ENCODE data around the gene SLC1A4. TPM values are rescaled to one million over a fixed set of nuclear protein-coding genes. Genes with fewer than 3 reads are reported as not detected.
"Not testable (repeated sequence)": the region's sequence is repeated elsewhere in the genome, so short reads cannot be mapped to it uniquely, and the experiment has no call there.

SLC1A4 gene
- total RNA-seq, 1 experiment from 2014 or later, result 35.0 TPM

DNA sequence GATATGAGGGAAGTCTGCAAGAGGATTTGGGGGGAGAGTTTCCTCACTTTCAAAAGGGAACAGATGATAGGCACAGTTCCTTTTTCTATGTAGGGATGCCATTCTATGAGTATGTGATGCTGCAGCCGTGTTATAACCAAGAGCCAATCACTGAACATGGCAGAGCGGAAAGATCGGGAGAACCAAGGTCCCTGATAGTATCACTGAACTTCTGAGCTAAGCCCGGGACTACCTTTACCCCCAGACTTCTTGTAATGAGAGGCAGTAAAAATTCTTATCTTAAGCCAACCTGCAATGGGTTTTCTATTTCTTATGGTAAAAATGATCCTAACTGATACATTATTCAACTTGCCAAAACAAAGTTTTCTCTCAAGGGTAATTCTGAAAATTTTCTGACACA, 21.6 kb upstream of the SLC1A4 start:
- Histone ChIP-seq H3K36me3 (ENCODE audit: control insufficient read depth, insufficient read depth, low read length) (no peaks in the 10 kb centered on the region), H3K4me1 (0 out of 2 replicates have a peak, but pooled peaks cover 6% of the 10 kb centered on the region), H3K4me3 (ENCODE audit: low read depth, low read length) (no peak overlapping the region), H3K27me3 (replicated peaks; ENCODE audit: control insufficient read depth, insufficient read depth, low read length) (no peaks in the 10 kb centered on the region), H3K9me3 (no peaks in the 10 kb centered on the region)
- no peaks in the 10 kb centered on the region for H3K9me3 Mint-ChIP-seq (ENCODE audit: unreplicated experiment)
- H3K27ac Mint-ChIP-seq (ENCODE audit: unreplicated experiment), result no peak overlapping the region
- no peaks in the 10 kb centered on the region for H3K36me3 Mint-ChIP-seq (ENCODE audit: insufficient read depth, unreplicated experiment)
- no TSS peak for BruUV-seq (replicated peaks)
- ChIA-PET CTCF (no interaction called here), POLR2A (no interaction called here)
- TF ChIP-seq, protein P1, sequence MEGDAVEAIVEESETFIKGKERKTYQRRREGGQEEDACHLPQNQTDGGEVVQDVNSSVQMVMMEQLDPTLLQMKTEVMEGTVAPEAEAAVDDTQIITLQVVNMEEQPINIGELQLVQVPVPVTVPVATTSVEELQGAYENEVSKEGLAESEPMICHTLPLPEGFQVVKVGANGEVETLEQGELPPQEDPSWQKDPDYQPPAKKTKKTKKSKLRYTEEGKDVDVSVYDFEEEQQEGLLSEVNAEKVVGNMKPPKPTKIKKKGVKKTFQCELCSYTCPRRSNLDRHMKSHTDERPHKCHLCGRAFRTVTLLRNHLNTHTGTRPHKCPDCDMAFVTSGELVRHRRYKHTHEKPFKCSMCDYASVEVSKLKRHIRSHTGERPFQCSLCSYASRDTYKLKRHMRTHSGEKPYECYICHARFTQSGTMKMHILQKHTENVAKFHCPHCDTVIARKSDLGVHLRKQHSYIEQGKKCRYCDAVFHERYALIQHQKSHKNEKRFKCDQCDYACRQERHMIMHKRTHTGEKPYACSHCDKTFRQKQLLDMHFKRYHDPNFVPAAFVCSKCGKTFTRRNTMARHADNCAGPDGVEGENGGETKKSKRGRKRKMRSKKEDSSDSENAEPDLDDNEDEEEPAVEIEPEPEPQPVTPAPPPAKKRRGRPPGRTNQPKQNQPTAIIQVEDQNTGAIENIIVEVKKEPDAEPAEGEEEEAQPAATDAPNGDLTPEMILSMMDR (IDR thresholded peaks at IDR 0.05; ENCODE audit: insufficient read depth in 1 of 2, low read depth in 1 of 2, low read length in 1 of 2, severe bottlenecking in 1 of 2, unreplicated experiment in 1 of 2), result no peak
- no peak for DNase-seq
- peaks cover 7% of the 10 kb centered on the region for H3K4me1 Mint-ChIP-seq (ENCODE audit: low read depth, unreplicated experiment)
- no peak overlapping the region for H3K4me3 Mint-ChIP-seq (ENCODE audit: unreplicated experiment)
- H3K27me3 Mint-ChIP-seq (ENCODE audit: insufficient read depth, unreplicated experiment), result no peaks in the 10 kb centered on the region
- intact Hi-C loops (cut with micrococcal nuclease; ENCODE audit: unreplicated experiment), result no loop called here

DNA sequence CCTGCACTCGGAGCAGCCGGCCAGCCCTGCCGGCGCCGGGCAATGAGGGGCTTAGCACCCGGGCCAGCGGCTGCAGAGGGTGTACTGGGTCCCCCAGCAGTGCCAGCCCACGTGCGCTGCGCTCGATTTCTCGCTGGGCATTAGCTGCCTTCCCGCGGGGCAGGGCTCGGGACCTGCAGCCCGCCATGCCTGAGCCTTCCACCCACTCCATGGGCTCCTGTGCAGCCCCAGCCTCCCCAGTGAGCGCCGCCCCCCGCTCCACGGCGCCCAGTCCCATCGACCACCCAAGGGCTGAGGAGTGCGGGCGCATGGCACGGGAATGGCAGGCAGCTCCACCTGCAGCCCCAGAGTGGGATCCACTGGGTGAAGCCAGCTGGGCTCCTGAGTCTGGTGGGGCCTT, 20.1 kb upstream of the SLC1A4 start:
- H3K27me3 Mint-ChIP-seq (ENCODE audit: insufficient read depth, unreplicated experiment); H3K4me1 ChIP-seq; CTCF ChIA-PET; BruUV-seq (replicated peaks); H3K27ac Mint-ChIP-seq (ENCODE audit: unreplicated experiment); H3K27me3 ChIP-seq (replicated peaks; ENCODE audit: control insufficient read depth, insufficient read depth, low read length); intact Hi-C loops (cut with micrococcal nuclease; ENCODE audit: unreplicated experiment); H3K36me3 ChIP-seq (ENCODE audit: control insufficient read depth, insufficient read depth, low read length); POLR2A ChIA-PET; H3K4me1 Mint-ChIP-seq (ENCODE audit: low read depth, unreplicated experiment); H3K9me3 ChIP-seq; H3K36me3 Mint-ChIP-seq (ENCODE audit: insufficient read depth, unreplicated experiment); H3K9me3 Mint-ChIP-seq (ENCODE audit: unreplicated experiment); H3K4me3 Mint-ChIP-seq (ENCODE audit: unreplicated experiment); DNase-seq; H3K4me3 ChIP-seq (ENCODE audit: low read depth, low read length): not testable (repeated sequence)

DNA sequence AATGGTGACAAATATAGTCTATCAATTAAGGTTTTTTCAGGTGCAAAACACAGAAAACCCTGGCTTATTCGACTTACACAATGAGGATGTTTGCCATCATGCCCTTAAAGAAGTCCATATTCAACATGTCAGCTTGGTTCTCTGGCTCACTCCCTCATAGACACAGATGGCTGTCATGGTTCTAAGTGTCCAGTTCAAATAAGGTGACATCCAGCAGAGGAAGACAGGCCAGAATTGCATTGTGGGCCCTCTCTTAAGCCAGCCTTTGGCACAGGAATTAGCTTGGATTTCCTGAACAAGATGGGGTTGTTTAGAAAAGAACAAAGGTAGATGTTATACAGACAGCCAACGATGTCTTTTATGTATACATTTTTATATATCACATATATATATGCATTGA, 18.7 kb upstream of the SLC1A4 start:
- intact Hi-C loops (cut with micrococcal nuclease; ENCODE audit: unreplicated experiment), result no loop called here
- Mint-ChIP-seq H3K27ac (ENCODE audit: unreplicated experiment) (no peak overlapping the region), H3K27me3 (ENCODE audit: insufficient read depth, unreplicated experiment) (no peaks in the 10 kb centered on the region), H3K9me3 (ENCODE audit: unreplicated experiment) (no peaks in the 10 kb centered on the region), H3K36me3 (ENCODE audit: insufficient read depth, unreplicated experiment) (no peaks in the 10 kb centered on the region), H3K4me1 (ENCODE audit: low read depth, unreplicated experiment) (peaks cover 17% of the 10 kb centered on the region), H3K4me3 (ENCODE audit: unreplicated experiment) (no peak overlapping the region)
- POLR2A ChIA-PET, result no interaction called here
- TF ChIP-seq, protein P1 (IDR thresholded peaks at IDR 0.05; ENCODE audit: insufficient read depth in 1 of 2, low read depth in 1 of 2, low read length in 1 of 2, severe bottlenecking in 1 of 2, unreplicated experiment in 1 of 2), result no peak
- Histone ChIP-seq H3K36me3 (ENCODE audit: control insufficient read depth, insufficient read depth, low read length) (no peaks in the 10 kb centered on the region), H3K4me1 (0 out of 2 replicates have a peak, but pooled peaks cover 6% of the 10 kb centered on the region), H3K4me3 (ENCODE audit: low read depth, low read length) (no peak overlapping the region), H3K9me3 (no peaks in the 10 kb centered on the region), H3K27me3 (replicated peaks; ENCODE audit: control insufficient read depth, insufficient read depth, low read length) (no peaks in the 10 kb centered on the region)
- BruUV-seq (replicated peaks), result no TSS peak
- CTCF ChIA-PET, result no interaction called here
- no peak for DNase-seq

DNA sequence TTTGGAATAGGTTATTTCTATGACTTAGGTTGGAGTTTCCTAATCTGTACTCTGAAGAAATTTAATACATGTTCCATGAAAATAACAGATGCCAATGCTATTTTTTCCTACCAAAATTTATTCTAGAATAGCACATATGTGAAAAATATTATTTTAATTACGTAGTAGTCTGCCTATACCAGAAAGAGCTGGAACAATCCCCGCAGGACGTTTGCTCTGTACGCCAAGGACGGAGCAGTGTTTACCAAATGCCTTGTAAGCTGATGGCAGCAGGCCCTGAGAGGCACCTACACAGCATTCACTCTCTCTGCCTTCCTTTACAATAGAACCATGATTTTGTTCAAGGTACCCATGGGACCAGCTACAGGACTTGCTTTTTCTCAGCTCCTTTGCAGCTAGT, 16.8 kb upstream of the SLC1A4 start:
- BruUV-seq (replicated peaks), result no TSS peak
- Histone ChIP-seq H3K4me3 (ENCODE audit: low read depth, low read length) (no peak overlapping the region), H3K9me3 (no peaks in the 10 kb centered on the region), H3K27me3 (replicated peaks; ENCODE audit: control insufficient read depth, insufficient read depth, low read length) (no peaks in the 10 kb centered on the region), H3K4me1 (no peaks in the 10 kb centered on the region), H3K36me3 (ENCODE audit: control insufficient read depth, insufficient read depth, low read length) (no peaks in the 10 kb centered on the region)
- no peaks in the 10 kb centered on the region for H3K36me3 Mint-ChIP-seq (ENCODE audit: insufficient read depth, unreplicated experiment)
- H3K27ac Mint-ChIP-seq (ENCODE audit: unreplicated experiment), result no peak overlapping the region
- H3K9me3 Mint-ChIP-seq (ENCODE audit: unreplicated experiment), result no peaks in the 10 kb centered on the region
- ChIA-PET POLR2A (no interaction called here), CTCF (interaction anchor here (0.6 kb wide), 1 partner anchor 18 kb away, joined by 3 read pairs; no protein-coding TSS in a partner anchor)
- DNase-seq, result no peak
- TF ChIP-seq, protein P1 (IDR thresholded peaks at IDR 0.05; ENCODE audit: insufficient read depth in 1 of 2, low read depth in 1 of 2, low read length in 1 of 2, severe bottlenecking in 1 of 2, unreplicated experiment in 1 of 2), result no peak
- H3K27me3 Mint-ChIP-seq (ENCODE audit: insufficient read depth, unreplicated experiment), result no peaks in the 10 kb centered on the region
- H3K4me1 Mint-ChIP-seq (ENCODE audit: low read depth, unreplicated experiment), result peaks cover 11% of the 10 kb centered on the region
- intact Hi-C loops (cut with micrococcal nuclease; ENCODE audit: unreplicated experiment), result no loop called here
- H3K4me3 Mint-ChIP-seq (ENCODE audit: unreplicated experiment), result no peak overlapping the region

All from Caco-2 (cell line).